Prostate gland (tissue), 2 donors: ENCODE data around the gene SQSTM1.

Source experiments
- POLR2A ChIP-seq: fragments of 450-650 bp; IDR thresholded peaks from one replicate; pipeline ENCODE4 v1.6.1; 2016; ENCODE audit warnings: antibody characterized with exemption, mild to moderate bottlenecking
- TF ChIP-seq, protein P1 (sequence below), 4 experiments: fragments of 200-600 bp in 2 of 4; fragments of 450-650 bp in 2 of 4; sonication (generic) in 2 of 4; IDR thresholded peaks; 1 replicate in 3 of 4; 2 replicates in 1 of 4; pipeline ENCODE4 v1.5.1; 2016 to 2019; ENCODE audit warnings: antibody characterized with exemption in 4 of 4, mild to moderate bottlenecking in 2 of 4, moderate library complexity in 2 of 4

DNA sequence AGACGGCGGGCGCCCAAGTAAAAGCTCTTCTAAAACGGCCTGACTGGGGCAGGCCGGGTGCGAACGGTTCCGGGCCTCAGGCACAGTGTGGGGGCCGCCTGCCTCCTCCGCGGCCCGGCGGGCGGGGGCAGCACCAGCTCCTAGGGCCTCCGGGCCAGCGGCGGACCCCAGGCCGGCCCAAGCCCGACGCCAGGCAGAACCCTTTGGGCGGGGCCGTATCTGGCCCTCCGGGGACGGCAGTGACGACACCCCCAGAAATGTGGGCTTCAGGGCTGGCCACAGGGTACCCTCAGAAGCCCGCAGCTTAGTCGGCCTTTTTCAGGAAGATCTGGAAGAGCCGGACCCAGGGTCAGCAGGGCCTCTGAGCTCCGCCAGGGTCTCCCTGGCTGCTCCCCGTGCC, 23.0 kb upstream of the SQSTM1 start:
- TF ChIP-seq POLR2A = no peak
- TF ChIP-seq, protein P1, sequence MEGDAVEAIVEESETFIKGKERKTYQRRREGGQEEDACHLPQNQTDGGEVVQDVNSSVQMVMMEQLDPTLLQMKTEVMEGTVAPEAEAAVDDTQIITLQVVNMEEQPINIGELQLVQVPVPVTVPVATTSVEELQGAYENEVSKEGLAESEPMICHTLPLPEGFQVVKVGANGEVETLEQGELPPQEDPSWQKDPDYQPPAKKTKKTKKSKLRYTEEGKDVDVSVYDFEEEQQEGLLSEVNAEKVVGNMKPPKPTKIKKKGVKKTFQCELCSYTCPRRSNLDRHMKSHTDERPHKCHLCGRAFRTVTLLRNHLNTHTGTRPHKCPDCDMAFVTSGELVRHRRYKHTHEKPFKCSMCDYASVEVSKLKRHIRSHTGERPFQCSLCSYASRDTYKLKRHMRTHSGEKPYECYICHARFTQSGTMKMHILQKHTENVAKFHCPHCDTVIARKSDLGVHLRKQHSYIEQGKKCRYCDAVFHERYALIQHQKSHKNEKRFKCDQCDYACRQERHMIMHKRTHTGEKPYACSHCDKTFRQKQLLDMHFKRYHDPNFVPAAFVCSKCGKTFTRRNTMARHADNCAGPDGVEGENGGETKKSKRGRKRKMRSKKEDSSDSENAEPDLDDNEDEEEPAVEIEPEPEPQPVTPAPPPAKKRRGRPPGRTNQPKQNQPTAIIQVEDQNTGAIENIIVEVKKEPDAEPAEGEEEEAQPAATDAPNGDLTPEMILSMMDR (IDR thresholded peaks at IDR 0.05) = no peak
